Measurements from ENCODE around the gene IL31RA.
"Not testable (repeated sequence)": the region's sequence is repeated elsewhere in the genome, so short reads cannot be mapped to it uniquely, and the experiment has no call there.

IL31RA gene

DNA sequence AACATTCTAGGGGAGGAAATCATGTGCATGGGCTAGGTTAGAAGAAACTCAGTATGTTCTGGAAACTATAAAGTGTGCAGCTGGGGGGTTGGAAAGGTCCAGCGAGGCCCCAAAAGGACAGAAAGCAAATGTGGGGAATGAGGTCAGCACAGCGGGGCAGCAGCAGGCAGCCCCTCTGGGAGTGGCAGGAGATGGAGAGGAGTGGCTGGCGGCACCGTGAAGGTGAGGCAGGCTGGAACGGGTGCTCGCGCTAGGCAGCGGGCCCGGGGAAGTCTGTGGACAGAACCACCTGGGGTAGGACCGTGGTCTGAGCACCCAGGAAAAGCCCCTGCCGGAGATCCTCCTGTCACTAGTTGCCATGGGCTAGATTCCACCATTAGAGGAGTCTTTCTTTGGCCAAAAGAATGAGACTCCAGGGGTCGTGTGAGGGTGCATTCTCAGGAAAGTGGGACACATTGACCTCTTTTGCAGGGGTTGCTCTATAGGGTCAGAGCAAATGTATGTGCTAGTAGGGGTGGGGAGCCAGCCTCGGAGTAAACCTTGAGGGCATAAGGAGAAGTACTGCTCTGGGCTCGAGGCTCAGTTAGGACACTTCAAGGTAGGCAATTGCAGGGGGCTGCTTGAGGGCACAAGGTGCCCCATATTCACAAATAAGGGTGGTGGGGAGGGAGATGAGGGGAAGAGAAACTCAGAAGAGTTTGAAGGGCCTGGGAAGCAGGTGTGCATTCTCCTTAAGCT is 82.4 kb downstream of the IL31RA start:
- H3K36me3 ChIP-seq (ENCODE audit: insufficient read depth, low read length) = no peaks in the 10 kb centered on the region
- H3K4me1 ChIP-seq (ENCODE audit: insufficient read depth, low read length) = no peaks in the 10 kb centered on the region
- H3K9ac ChIP-seq (ENCODE audit: low read depth, low read length) = no peak overlapping the region
- H3K9me3 ChIP-seq (ENCODE audit: control insufficient read depth, insufficient read depth, low read length) = no peaks in the 10 kb centered on the region

DNA sequence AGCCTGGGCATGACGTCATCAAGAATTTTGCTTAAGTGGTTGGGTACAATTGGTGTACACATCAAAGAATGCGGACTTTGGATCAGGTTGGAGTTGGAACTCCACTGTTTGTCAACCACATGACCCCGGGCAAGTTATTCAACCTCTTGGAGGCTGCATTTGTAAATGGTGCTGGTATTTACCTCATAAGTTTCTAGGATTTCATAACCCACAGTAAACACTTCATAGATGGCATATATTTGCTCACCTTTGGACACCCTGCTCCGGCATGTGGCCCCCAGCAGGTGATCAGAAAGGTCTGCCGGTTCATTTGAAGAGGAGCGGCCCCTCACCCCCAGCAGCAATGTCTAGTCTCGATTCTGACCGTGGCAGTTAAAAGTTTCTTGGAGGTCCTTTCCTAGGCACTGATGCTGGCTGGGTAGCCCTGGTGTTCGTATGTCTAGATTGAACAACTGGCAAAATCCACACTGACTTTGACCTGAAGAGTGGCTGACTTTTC is 83.0 kb downstream of the IL31RA start:
- Histone ChIP-seq H3K4me1 (ENCODE audit: insufficient read depth, low read length) (no peaks in the 10 kb centered on the region), H3K9ac (ENCODE audit: low read depth, low read length) (no peak overlapping the region), H3K9me3 (ENCODE audit: control insufficient read depth, insufficient read depth, low read length) (no peaks in the 10 kb centered on the region), H3K36me3 (ENCODE audit: insufficient read depth, low read length) (no peaks in the 10 kb centered on the region)

- H3K4me1 ChIP-seq (ENCODE audit: insufficient read depth, low read length) = no peaks in the 10 kb centered on the region
- H3K9me3 ChIP-seq (ENCODE audit: control insufficient read depth, insufficient read depth, low read length) = no peaks in the 10 kb centered on the region
- H3K36me3 ChIP-seq (ENCODE audit: insufficient read depth, low read length) = no peaks in the 10 kb centered on the region
- no peak overlapping the region for H3K9ac ChIP-seq (ENCODE audit: low read depth, low read length)
Measured at GRCh38 chr5:55934720-55935119, 83.6 kb downstream of the IL31RA start.

GRCh38 chr5:55935371-55935770 is 84.2 kb downstream of the IL31RA start:
- no peak overlapping the region for H3K9ac ChIP-seq (ENCODE audit: low read depth, low read length)
- H3K9me3 ChIP-seq (ENCODE audit: control insufficient read depth, insufficient read depth, low read length) = no peaks in the 10 kb centered on the region
- H3K4me1 ChIP-seq (ENCODE audit: insufficient read depth, low read length) = no peaks in the 10 kb centered on the region
- no peaks in the 10 kb centered on the region for H3K36me3 ChIP-seq (ENCODE audit: insufficient read depth, low read length)

DNA sequence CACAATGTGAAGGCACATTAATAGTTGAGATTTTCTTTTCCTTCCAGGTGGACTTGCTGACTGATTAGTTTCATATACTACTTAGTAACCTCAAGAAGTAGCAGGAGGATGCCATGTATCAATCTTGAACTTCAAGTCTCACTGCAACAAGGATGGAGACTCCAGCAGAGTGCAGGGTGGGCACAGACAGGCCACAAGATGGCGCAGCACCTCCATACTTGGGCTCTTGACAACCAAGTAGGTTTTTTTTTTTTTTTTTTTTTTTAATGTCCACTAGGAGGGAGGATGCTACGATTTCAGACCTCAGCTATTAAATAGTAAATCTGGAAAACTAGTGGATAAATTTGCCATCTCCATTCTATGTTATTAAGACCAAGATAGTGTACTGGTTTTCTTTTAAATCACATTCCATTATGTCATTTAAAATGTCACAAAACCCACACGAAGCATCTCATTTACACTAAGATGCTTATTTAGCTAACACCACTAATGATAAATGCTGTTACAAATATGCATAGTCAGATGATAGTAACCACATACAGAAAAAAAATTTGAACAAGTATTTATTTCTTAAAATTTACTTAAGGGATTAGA is 85.0 kb downstream of the IL31RA start:
- no peaks in the 10 kb centered on the region for H3K4me1 ChIP-seq (ENCODE audit: insufficient read depth, low read length)
- H3K9me3 ChIP-seq (ENCODE audit: control insufficient read depth, insufficient read depth, low read length) = no peaks in the 10 kb centered on the region
- H3K9ac ChIP-seq (ENCODE audit: low read depth, low read length) = no peak overlapping the region
- H3K36me3 ChIP-seq (ENCODE audit: insufficient read depth, low read length) = no peaks in the 10 kb centered on the region

GRCh38 chr5:55937598-55937997 is 86.4 kb downstream of the IL31RA start:
- H3K9ac ChIP-seq (ENCODE audit: low read depth, low read length); H3K4me1 ChIP-seq (ENCODE audit: insufficient read depth, low read length); H3K9me3 ChIP-seq (ENCODE audit: control insufficient read depth, insufficient read depth, low read length); H3K36me3 ChIP-seq (ENCODE audit: insufficient read depth, low read length): not testable (repeated sequence)

DNA sequence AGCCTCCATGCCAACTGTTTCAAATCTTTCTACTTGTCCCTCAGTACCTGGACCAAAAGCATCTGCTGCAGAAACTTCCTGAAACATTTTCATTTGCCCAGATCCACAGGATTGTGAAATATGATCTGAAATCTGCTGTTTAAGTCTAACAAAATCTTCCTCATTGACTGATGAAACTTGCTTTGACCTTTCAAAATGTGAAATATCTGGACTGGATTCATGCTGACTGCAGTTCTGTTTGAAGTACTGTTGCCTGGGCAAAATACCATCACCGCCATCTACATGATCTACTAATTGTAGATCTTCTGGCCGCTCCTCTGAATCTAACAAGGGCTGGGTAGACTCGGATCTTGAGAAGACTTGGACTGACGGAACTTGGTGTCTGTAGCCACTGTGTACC is 90.0 kb downstream of the IL31RA start:
- not testable (repeated sequence) for H3K36me3 ChIP-seq (ENCODE audit: insufficient read depth, low read length)

GRCh38 chr5:55959208-55959607 is 108.1 kb downstream of the IL31RA start:
- H3K9ac ChIP-seq (ENCODE audit: low read depth, low read length) = no peak overlapping the region
- no peaks in the 10 kb centered on the region for H3K4me1 ChIP-seq (ENCODE audit: insufficient read depth, low read length)
- H3K36me3 ChIP-seq (ENCODE audit: insufficient read depth, low read length) = peaks cover 3% of the 10 kb centered on the region
- H3K9me3 ChIP-seq (ENCODE audit: control insufficient read depth, insufficient read depth, low read length) = no peaks in the 10 kb centered on the region

More for the DNA sequence above, 90.0 kb downstream of the IL31RA start:
- H3K9ac ChIP-seq (ENCODE audit: low read depth, low read length); H3K4me1 ChIP-seq (ENCODE audit: insufficient read depth, low read length); H3K9me3 ChIP-seq (ENCODE audit: control insufficient read depth, insufficient read depth, low read length): not testable (repeated sequence)

DNA sequence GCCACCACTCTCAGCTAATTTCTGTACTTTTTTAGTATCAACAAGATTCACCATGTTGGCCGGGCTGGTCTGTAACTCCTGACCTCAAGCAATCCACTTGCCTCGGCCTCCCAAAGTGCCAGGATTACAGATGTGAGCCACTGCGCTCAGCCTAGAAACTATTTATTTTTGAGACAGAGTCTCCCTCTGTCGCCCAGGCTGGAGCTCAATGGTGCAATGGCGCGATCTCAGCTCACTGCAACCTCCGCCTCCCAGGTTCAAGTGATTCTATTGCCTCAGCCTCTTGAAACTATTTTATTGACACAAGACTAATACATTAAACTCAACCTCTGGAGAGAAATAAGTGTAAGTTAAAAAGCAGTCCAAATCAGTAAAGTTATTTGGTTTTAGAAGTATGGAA is 109.6 kb downstream of the IL31RA start:
- Histone ChIP-seq H3K4me1 (ENCODE audit: insufficient read depth, low read length) (no peaks in the 10 kb centered on the region), H3K36me3 (ENCODE audit: insufficient read depth, low read length) (peaks cover 3% of the 10 kb centered on the region), H3K9ac (ENCODE audit: low read depth, low read length) (no peak overlapping the region), H3K9me3 (ENCODE audit: control insufficient read depth, insufficient read depth, low read length) (no peaks in the 10 kb centered on the region)

- peaks cover 3% of the 10 kb centered on the region for H3K36me3 ChIP-seq (ENCODE audit: insufficient read depth, low read length)
- no peaks in the 10 kb centered on the region for H3K9me3 ChIP-seq (ENCODE audit: control insufficient read depth, insufficient read depth, low read length)
- no peak overlapping the region for H3K9ac ChIP-seq (ENCODE audit: low read depth, low read length)
- no peaks in the 10 kb centered on the region for H3K4me1 ChIP-seq (ENCODE audit: insufficient read depth, low read length)
Measured at GRCh38 chr5:55965525-55965924, 114.4 kb downstream of the IL31RA start.

DNA sequence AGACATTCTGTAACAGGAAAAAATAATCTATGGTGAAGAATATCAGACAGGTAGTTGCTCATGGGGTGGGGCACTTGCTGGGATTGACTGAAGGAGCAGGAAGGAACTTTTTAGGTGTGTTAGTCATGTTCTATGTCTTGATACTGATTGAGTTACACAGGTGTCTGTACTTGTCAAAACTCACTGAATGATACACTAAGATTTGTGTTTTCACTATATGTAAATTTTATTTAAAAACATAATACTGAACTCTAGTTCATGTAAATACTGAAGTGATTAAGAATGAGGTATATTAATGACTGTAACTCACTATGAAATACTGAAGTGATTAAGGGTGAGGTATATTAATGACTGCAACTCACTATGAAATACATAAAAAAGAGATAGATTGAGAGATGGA is 115.1 kb downstream of the IL31RA start:
- no peaks in the 10 kb centered on the region for H3K4me1 ChIP-seq (ENCODE audit: insufficient read depth, low read length)
- H3K36me3 ChIP-seq (ENCODE audit: insufficient read depth, low read length) = peaks cover under 1% of the 10 kb centered on the region
- no peaks in the 10 kb centered on the region for H3K9me3 ChIP-seq (ENCODE audit: control insufficient read depth, insufficient read depth, low read length)
- no peak overlapping the region for H3K9ac ChIP-seq (ENCODE audit: low read depth, low read length)

GRCh38 chr5:55969956-55970355 is 118.8 kb downstream of the IL31RA start:
- Histone ChIP-seq H3K4me1 (ENCODE audit: insufficient read depth, low read length) (no peaks in the 10 kb centered on the region), H3K36me3 (ENCODE audit: insufficient read depth, low read length) (no peaks in the 10 kb centered on the region), H3K9me3 (ENCODE audit: control insufficient read depth, insufficient read depth, low read length) (no peaks in the 10 kb centered on the region), H3K9ac (ENCODE audit: low read depth, low read length) (no peak overlapping the region)
